PC-3 (cell line): ENCODE results near the gene CHP2.

ENCODE experiments used
- CTCF ChIP-seq: fragments of 300-600 bp; sonication (generic); conservative IDR thresholded peaks from 2 replicates; pipeline ENCODE4 v1.5.1; 2017; ENCODE audit warnings: antibody characterized with exemption, low read depth, mild to moderate bottlenecking, low read length
- EZH2 ChIP-seq: fragments of 300-600 bp; sonication (generic); IDR thresholded peaks from one replicate; pipeline ENCODE4 v1.6.1; 2017; ENCODE audit warnings: antibody characterized with exemption, mild to moderate bottlenecking, low read length; ENCODE audit not compliant: unreplicated experiment
- EZH2phosphoT487 ChIP-seq: fragments of 300-600 bp; sonication (generic); IDR thresholded peaks from 2 replicates; pipeline ENCODE4 v1.6.1; 2018; ENCODE audit warnings: mild to moderate bottlenecking, antibody characterized with exemption, low read length, borderline replicate concordance

GRCh38 chr16:23795378-23795777 is 40.6 kb downstream of the CHP2 start:
- TF ChIP-seq CTCF = no peak
- TF ChIP-seq EZH2 = no peak
- TF ChIP-seq EZH2phosphoT487 = no peak
